Gastrocnemius medialis (tissue), 4 donors: ENCODE data around the gene RPP21. TPM values are rescaled to one million over a fixed set of nuclear protein-coding genes. Genes with fewer than 3 reads are reported as not detected.

Source experiments
- ATAC-seq, 2 donors: fragments of 150-250 bp; one replicate each; pipeline ENCODE4 v1.9.1; 2016
- DNase-seq, 2 donors: peaks; one replicate each; pipeline ENCODE4 v3.0.0-alpha.2; 2019
- H3K27ac ChIP-seq, 4 donors: fragments of 200-600 bp; sonication (generic); 1 replicate in 1 of 4; 2 replicates in 3 of 4; pipeline ENCODE4 v1.5.1; 2016 to 2018; ENCODE audit warnings: mild to moderate bottlenecking in 2 of 4, moderate library complexity in 1 of 4
- H3K27me3 ChIP-seq, 3 donors: fragments of 200-600 bp; sonication (generic) in 2 of 3; 1 replicate in 1 of 3; 2 replicates in 2 of 3; pipeline versions ENCODE4 v1.5.1 to v1.6.0; 2016 to 2019; ENCODE audit warnings: mild to moderate bottlenecking in 1 of 3, moderate library complexity in 1 of 3
- H3K36me3 ChIP-seq, 2 donors: fragments of 200-600 bp; sonication (generic) in 1 of 2; one replicate each; pipeline ENCODE4 v1.5.1; 2017 to 2018
- H3K4me1 ChIP-seq, 2 donors: fragments of 200-600 bp; sonication (generic) in 1 of 2; one replicate each; pipeline ENCODE4 v1.5.1; 2016 to 2017; ENCODE audit warnings: mild to moderate bottlenecking in 2 of 2
- H3K4me3 ChIP-seq, 4 donors: fragments of 200-600 bp; sonication (generic) in 3 of 4; 1 replicate in 1 of 4; 2 replicates in 3 of 4; pipeline ENCODE4 v1.5.1; 2016 to 2019; ENCODE audit warnings: mild to moderate bottlenecking in 2 of 4
- H3K9me3 ChIP-seq, 3 donors: fragments of 200-600 bp; sonication (generic) in 2 of 3; 1 replicate in 1 of 3; 2 replicates in 2 of 3; pipeline ENCODE4 v1.5.1; 2016 to 2019
- POLR2A ChIP-seq, 2 donors: fragments of 450-650 bp; IDR thresholded peaks; one replicate each; pipeline ENCODE4 v1.6.1; 2017; ENCODE audit warnings: antibody characterized with exemption in 2 of 2, mild to moderate bottlenecking in 2 of 2, moderate library complexity in 2 of 2
- in situ Hi-C, 4 donors: fragments of 200-750 bp; cut with MboI; loops; one replicate each; pipeline versions ENCODE4 v1.15.0 to v1.8.0; 2017; ENCODE audit warnings: low sequenced_read_pairs in 4 of 4
- intact Hi-C: fragments of 100-400 bp; cut with DNase I; formaldehyde crosslinking; loops from one replicate; pipeline ENCODE4 v1.15.1; 2023; ENCODE audit warnings: low total_unique reads
- total RNA-seq, 4 donors: library from RNA; depleted of rRNA; stranded (reverse); fragments of >200 nt; gene quantifications; one replicate each; pipeline versions ENCODE4 v1.1.0 to v1.2.3, GENCODE V29; 2016
- TF ChIP-seq, protein P1 (sequence below), 5 experiments: fragments of 450-650 bp in 3 of 5; fragments of 200-600 bp in 2 of 5; sonication (generic) in 2 of 5; IDR thresholded peaks in 4 of 5; conservative IDR thresholded peaks in 1 of 5; 1 replicate in 4 of 5; 2 replicates in 1 of 5; pipeline ENCODE4 v1.5.1; 2016 to 2019; ENCODE audit warnings: antibody characterized with exemption in 5 of 5, mild to moderate bottlenecking in 3 of 5, moderate library complexity in 3 of 5

RPP21 gene
- total RNA-seq, 4 donors from 2014 or later = 44.5 to 103 (median 85.4) TPM

DNA sequence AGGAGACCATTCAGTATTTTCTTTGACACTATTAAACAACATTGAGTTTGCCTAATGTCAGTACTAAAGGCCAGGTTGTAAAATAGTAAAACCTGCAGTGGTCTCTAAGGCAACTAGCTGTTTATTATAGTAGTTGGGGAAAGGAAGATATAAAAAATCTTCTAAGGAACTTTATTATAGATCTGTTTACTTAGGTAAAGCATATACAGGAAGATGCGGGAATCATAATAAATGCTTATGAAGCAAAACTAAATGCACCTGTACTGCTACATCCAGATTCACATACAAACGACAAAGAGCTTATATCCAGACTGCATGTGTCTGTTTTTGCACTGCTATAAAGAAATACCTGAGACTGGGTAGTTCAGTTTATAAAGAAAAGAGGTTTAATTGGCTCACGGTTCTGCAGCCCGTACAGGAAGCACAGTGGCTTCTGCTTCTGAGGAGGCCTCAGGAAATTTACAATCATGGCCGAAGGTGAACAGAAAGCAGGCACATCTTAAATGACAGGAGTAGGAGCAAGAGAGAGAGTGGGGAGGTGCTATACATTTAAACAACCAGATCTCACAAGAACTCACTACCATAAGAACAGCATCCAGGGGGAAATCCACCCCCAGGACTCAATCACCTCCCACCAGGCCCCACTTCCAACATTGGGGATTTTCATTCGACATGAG lies 26.9 kb upstream of the RPP21 start:
- Histone ChIP-seq H3K27me3 (no peaks in the 10 kb centered on the region), H3K27ac (no peak overlapping the region), H3K4me3 (no peak overlapping the region), H3K9me3 (no peaks in the 10 kb centered on the region), H3K4me1 (peaks cover 11% of the 10 kb centered on the region in 2 donors), H3K36me3 (no peaks in the 10 kb centered on the region)
- no peak for TF ChIP-seq POLR2A (IDR thresholded peaks at IDR 0.05)
- TF ChIP-seq, protein P1, sequence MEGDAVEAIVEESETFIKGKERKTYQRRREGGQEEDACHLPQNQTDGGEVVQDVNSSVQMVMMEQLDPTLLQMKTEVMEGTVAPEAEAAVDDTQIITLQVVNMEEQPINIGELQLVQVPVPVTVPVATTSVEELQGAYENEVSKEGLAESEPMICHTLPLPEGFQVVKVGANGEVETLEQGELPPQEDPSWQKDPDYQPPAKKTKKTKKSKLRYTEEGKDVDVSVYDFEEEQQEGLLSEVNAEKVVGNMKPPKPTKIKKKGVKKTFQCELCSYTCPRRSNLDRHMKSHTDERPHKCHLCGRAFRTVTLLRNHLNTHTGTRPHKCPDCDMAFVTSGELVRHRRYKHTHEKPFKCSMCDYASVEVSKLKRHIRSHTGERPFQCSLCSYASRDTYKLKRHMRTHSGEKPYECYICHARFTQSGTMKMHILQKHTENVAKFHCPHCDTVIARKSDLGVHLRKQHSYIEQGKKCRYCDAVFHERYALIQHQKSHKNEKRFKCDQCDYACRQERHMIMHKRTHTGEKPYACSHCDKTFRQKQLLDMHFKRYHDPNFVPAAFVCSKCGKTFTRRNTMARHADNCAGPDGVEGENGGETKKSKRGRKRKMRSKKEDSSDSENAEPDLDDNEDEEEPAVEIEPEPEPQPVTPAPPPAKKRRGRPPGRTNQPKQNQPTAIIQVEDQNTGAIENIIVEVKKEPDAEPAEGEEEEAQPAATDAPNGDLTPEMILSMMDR (IDR thresholded peaks at IDR 0.05 in 4 of 5, conservative IDR thresholded peaks at IDR 0.05 in 1 of 5) = no peak
- intact Hi-C loops = no loop called here
- no peak for DNase-seq
- in situ Hi-C loops = no loop called here
- no peak for ATAC-seq

DNA sequence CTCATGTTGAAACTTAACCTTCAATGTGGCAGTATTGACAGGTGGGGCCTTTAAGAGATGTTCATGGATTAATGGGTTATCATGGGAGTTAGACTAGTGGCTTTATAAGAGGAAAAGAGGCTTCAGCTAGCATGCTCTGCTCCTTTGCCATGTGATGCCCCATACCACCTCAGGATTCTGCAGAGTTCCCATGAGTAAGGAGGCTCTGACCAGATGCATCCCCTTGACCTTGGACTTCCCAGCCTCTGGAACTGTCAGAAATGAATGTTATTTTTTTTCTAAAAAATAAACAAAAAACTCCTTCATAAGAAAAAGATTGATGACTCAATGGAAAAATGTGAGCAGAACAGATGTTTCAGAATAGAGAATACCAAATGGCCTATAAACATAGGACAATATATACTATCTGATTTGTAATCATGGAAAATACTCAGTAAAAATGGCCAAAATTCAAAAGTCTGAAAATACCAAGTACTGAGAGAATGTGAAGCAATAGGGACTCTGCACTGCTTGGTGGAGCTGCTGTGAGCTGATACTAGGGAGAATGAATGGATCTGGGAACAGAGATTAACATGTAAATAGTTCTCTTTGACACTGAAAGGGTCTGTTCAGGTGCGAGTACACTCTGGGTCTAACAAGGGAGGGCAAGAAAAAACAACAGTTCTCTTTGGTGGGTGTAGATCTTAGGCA lies 25.7 kb upstream of the RPP21 start:
- TF ChIP-seq, protein P1 (IDR thresholded peaks at IDR 0.05 in 4 of 5, conservative IDR thresholded peaks at IDR 0.05 in 1 of 5) = no peak
- TF ChIP-seq POLR2A (IDR thresholded peaks at IDR 0.05) = no peak
- intact Hi-C loops = no loop called here
- Histone ChIP-seq H3K9me3 (no peaks in the 10 kb centered on the region), H3K36me3 (no peaks in the 10 kb centered on the region), H3K27me3 (no peaks in the 10 kb centered on the region), H3K4me1 (peaks cover 11 to 14% of the 10 kb centered on the region in 2 donors), H3K4me3 (no peak overlapping the region), H3K27ac (no peak overlapping the region)
- ATAC-seq = no peak
- in situ Hi-C loops = no loop called here
- DNase-seq = no peak

GRCh38 chr6:30321692-30322388 lies 23.1 kb upstream of the RPP21 start:
- Histone ChIP-seq H3K36me3 (no peaks in the 10 kb centered on the region), H3K9me3 (no peaks in the 10 kb centered on the region), H3K4me3 (no peak overlapping the region), H3K27me3 (no peaks in the 10 kb centered on the region), H3K4me1 (peaks cover 26 to 27% of the 10 kb centered on the region in 2 donors), H3K27ac (no peak overlapping the region)
- TF ChIP-seq, protein P1 (IDR thresholded peaks at IDR 0.05 in 4 of 5, conservative IDR thresholded peaks at IDR 0.05 in 1 of 5) = no peak
- TF ChIP-seq POLR2A (IDR thresholded peaks at IDR 0.05) = no peak
- intact Hi-C loops = no loop called here
- in situ Hi-C loops = loop anchor here in 1 of 4 donors (10.0 kb wide), 1 partner anchor 107 kb away; the partner anchor contains the start of gene TRIM26
- no peak for ATAC-seq
- DNase-seq = no peak

DNA sequence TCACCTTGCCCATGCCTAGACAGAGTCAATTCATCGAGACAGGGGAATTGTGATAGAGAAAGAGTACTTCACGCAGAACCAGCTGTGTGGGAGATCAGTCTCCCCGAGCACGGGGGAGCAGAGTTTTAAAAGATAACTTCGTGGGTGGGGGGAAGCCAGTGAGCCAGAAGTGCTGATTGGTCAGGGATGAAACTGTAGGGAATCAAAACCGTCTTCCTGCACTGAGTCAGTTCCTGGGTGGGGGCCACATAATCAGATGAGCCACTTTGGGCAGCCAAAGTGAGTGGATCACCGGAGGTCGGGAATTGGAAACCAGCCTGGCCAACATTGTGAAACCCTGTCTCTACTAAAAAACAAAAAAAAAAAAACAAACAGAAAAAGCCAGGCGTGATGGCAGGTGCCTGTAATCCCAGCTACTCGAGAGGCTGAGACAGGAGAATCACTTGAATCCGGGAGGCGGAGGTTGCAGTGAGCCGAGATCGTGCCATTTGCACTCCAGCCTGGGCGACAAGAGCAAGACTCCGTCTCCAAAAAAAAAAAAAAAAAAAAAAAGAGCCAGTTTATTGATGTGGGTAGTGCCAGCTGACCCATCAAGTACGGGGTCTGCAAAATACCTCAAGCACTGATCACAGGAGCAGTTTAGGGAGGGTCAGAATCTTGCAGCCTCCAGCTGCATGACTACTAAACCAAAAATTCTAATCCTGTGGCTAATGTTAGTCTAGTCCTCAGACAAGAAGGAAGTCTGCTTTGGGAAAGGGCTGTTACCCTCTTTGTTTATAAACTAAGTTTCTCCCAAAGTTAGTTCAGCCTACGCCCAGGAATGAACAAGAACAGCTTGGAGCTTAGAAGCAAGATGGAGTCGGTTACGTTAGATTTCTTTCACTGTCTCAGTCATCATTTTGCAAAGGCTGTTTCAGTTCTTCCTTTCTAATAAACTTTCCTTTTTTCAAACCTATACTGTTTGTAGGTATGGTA lies 22.1 kb upstream of the RPP21 start:
- TF ChIP-seq, protein P1 (IDR thresholded peaks at IDR 0.05 in 4 of 5, conservative IDR thresholded peaks at IDR 0.05 in 1 of 5) = no peak
- no peak for TF ChIP-seq POLR2A (IDR thresholded peaks at IDR 0.05)
- Histone ChIP-seq H3K4me3 (no peak overlapping the region), H3K36me3 (no peaks in the 10 kb centered on the region), H3K27me3 (no peaks in the 10 kb centered on the region), H3K4me1 (peaks cover 32 to 33% of the 10 kb centered on the region in 2 donors), H3K27ac (no peak overlapping the region), H3K9me3 (no peaks in the 10 kb centered on the region)
- in situ Hi-C loops = loop anchor here in 1 of 4 donors (10.0 kb wide), 1 partner anchor 108 kb away; the partner anchor contains the start of gene TRIM26
- ATAC-seq (no peak), DNase-seq (no peak)
- intact Hi-C loops = no loop called here
